Upper lobe of left lung (tissue), 6 donors: ENCODE results near the gene LEKR1. TPM values are rescaled to one million over a fixed set of nuclear protein-coding genes. Genes with fewer than 3 reads are reported as not detected.

Experiments used
- ATAC-seq, 2 donors: fragments of 200-7000 bp; cut with Tn5 transposase; one replicate each; pipeline ENCODE4 v1.9.1; 2022; ENCODE audit warnings: mild to moderate bottlenecking in 2 of 2, moderate library complexity in 2 of 2; ENCODE audit not compliant: low FRiP score in 2 of 2
- DNase-seq, 2 donors: peaks; one replicate each; pipeline ENCODE4 v3.0.0-alpha.2; 2019 to 2020
- H3K27ac ChIP-seq, 4 donors: fragments of 200-600 bp; sonication (generic); one replicate each; pipeline ENCODE4 v1.5.1; 2016 to 2019
- H3K27me3 ChIP-seq, 4 donors: fragments of 200-600 bp; sonication (generic); one replicate each; pipeline ENCODE4 v1.5.1; 2017 to 2019
- H3K36me3 ChIP-seq, 4 donors: fragments of 200-600 bp; sonication (generic); one replicate each; pipeline ENCODE4 v1.5.1; 2016 to 2019
- H3K4me1 ChIP-seq, 4 donors: fragments of 200-600 bp; sonication (generic); one replicate each; pipeline ENCODE4 v1.5.1; 2018 to 2019
- H3K4me3 ChIP-seq, 4 donors: fragments of 200-600 bp; sonication (generic); one replicate each; pipeline ENCODE4 v1.5.1; 2017 to 2019; ENCODE audit warnings: mild to moderate bottlenecking in 2 of 4, moderate library complexity in 1 of 4
- H3K9me3 ChIP-seq, 4 donors: fragments of 200-600 bp; sonication (generic); one replicate each; pipeline ENCODE4 v1.5.1; 2018 to 2019
- CTCF ChIP-seq, 6 experiments: fragments of 450-650 bp in 4 of 6; fragments of 200-600 bp in 2 of 6; sonication (generic) in 2 of 6; IDR thresholded peaks; one replicate each; pipeline ENCODE4 v1.5.1; 2016 to 2019; ENCODE audit warnings: antibody characterized with exemption in 6 of 6
- EP300 ChIP-seq, 4 donors: sonication (generic); formaldehyde crosslinking; IDR thresholded peaks; one replicate each; pipeline ENCODE4 v1.5.1; 2017; ENCODE audit warnings: antibody characterized with exemption in 4 of 4, control low read depth in 2 of 4
- POLR2A ChIP-seq, 4 donors: fragments of 450-650 bp; IDR thresholded peaks; one replicate each; pipeline ENCODE4 v1.5.1; 2016 to 2017; ENCODE audit warnings: antibody characterized with exemption in 4 of 4, mild to moderate bottlenecking in 2 of 4
- POLR2AphosphoS5 ChIP-seq, 2 donors: sonication (generic); formaldehyde crosslinking; IDR thresholded peaks; one replicate each; pipeline ENCODE4 v1.5.1; 2017; ENCODE audit warnings: antibody characterized with exemption in 2 of 2
- WGBS, 2 donors: methylation state at CpG; one replicate each; pipeline ENCODE4 v1.1.5; 2017 to 2018; 5-methylcytosine and 5-hydroxymethylcytosine counted together
- total RNA-seq, 6 donors: library from RNA; depleted of rRNA in 4 of 6; stranded (reverse); fragments of >200 nt in 4 of 6; gene quantifications; one replicate each; pipeline versions ENCODE4 v1.1.0 to v1.2.1, GENCODE V29; 2016 to 2021
- donor health status: DM: no; HTN: no; CAD: no; lungs with moderate emphysema.
- donor health status: DM: no; HTN: yes; CAD: no; lungs with severe emphysema.

Gene LEKR1
- total RNA-seq, 6 donors from 2014 or later, result 1.0 to 9.1 (median 2.2) TPM

DNA sequence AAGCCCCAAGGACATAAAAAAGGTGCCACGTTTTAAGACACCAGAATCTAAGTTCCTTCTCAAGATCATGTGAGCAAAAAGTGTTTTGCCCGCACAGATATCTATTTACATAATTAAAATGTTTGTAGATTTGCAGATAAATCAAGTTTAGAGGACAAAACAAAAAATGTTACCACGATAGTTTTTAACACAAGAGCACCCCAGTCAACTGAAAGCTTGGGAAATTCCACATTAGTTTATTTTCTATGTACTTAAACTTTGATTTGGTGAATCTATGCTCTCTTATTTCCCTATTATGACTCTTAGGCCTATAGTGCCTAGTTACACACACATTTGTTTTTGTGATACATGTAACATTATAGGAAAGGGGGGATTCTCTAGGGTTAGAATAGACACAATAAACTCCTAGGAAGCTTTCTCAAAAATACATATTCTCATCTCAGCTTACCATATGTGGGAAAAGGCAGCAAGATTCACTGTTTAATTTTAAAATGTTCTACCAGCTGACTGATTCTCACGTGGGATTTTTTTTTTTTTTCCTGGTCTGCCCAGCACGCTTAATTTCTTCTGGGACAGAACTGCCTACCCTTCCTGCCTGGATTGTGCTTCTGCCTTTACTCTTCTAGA is 8.4 kb upstream of the LEKR1 start:
- TF ChIP-seq POLR2A (IDR thresholded peaks at IDR 0.05) (no peak), POLR2AphosphoS5 (IDR thresholded peaks at IDR 0.05) (no peak), CTCF (IDR thresholded peaks at IDR 0.05) (no peak), EP300 (IDR thresholded peaks at IDR 0.05) (no peak)
- WGBS, 2 donors, result 51% methylated on average over 5 of the region's 5 CpGs
- Histone ChIP-seq H3K36me3 (no peaks in the 10 kb centered on the region), H3K9me3 (no peaks in the 10 kb centered on the region), H3K4me1 (peaks cover 7 to 26% (median 15%) of the 10 kb centered on the region in 4 donors), H3K4me3 (peak overlapping the region in 3 of 4 donors; percentile 53 to 66 (median 56)), H3K27ac (peak overlapping the region; percentile 77 to 87 (median 84)), H3K27me3 (no peaks in the 10 kb centered on the region)
- ATAC-seq (no peak), DNase-seq (no peak)

DNA sequence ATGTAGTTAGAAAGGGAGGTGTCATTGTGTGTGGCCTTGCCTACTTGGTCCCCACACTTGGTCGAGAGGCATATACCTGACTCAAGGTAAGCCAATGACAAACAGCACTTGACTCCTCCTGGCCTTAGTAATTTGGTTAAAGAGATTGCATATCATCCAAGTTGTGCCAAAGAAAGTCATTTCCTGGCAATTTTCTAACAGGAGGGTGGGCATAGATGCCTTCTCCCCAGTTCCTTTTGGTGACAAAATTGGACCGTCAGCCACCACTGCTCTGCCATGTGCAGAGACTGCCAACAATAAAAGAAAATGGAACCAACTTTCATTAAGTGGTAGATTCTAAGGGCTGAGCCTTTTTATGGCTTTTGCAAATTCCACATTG is 7.9 kb upstream of the LEKR1 start:
- ATAC-seq (no peak), DNase-seq (no peak)
- Histone ChIP-seq H3K27ac (peak overlapping the region in 2 of 4 donors; percentile 77 to 87), H3K4me1 (peaks cover 7 to 22% (median 14%) of the 10 kb centered on the region in 4 donors), H3K9me3 (no peaks in the 10 kb centered on the region), H3K36me3 (no peaks in the 10 kb centered on the region), H3K4me3 (no peak overlapping the region), H3K27me3 (no peaks in the 10 kb centered on the region)
- 91 to 98% methylated on average over 2 of the region's 2 CpGs for WGBS, 2 donors
- TF ChIP-seq CTCF (IDR thresholded peaks at IDR 0.05) (no peak), POLR2AphosphoS5 (IDR thresholded peaks at IDR 0.05) (no peak), POLR2A (IDR thresholded peaks at IDR 0.05) (no peak), EP300 (IDR thresholded peaks at IDR 0.05) (no peak)

DNA sequence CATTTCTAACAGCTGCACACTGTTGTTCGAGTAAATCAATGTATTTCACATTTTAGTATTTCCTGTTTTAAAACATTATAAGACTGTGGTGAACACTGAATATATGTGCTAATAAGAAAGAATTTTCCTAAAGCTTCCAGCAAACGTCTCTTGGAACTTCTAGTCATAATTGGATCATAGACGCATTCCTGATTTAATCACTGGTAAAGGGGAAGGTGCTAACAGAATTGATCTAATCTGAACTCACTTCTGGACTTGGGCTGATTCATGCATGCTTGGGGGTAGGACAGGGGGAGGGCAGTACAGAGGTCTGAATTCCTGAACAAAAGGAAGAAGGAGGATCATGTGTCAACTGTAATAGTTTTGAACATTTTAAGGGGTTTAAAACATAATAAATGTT is 7.3 kb upstream of the LEKR1 start:
- no peak for DNase-seq
- Histone ChIP-seq H3K27me3 (no peaks in the 10 kb centered on the region), H3K36me3 (no peaks in the 10 kb centered on the region), H3K4me3 (no peak overlapping the region), H3K27ac (no peak overlapping the region), H3K4me1 (peaks cover 7 to 22% (median 14%) of the 10 kb centered on the region in 4 donors), H3K9me3 (no peaks in the 10 kb centered on the region)
- WGBS, 2 donors, result 84 to 88% methylated on average over 3 of the region's 3 CpGs
- TF ChIP-seq CTCF (IDR thresholded peaks at IDR 0.05) (no peak), POLR2A (IDR thresholded peaks at IDR 0.05) (no peak), POLR2AphosphoS5 (IDR thresholded peaks at IDR 0.05) (no peak), EP300 (IDR thresholded peaks at IDR 0.05) (no peak)
- ATAC-seq, result no peak

DNA sequence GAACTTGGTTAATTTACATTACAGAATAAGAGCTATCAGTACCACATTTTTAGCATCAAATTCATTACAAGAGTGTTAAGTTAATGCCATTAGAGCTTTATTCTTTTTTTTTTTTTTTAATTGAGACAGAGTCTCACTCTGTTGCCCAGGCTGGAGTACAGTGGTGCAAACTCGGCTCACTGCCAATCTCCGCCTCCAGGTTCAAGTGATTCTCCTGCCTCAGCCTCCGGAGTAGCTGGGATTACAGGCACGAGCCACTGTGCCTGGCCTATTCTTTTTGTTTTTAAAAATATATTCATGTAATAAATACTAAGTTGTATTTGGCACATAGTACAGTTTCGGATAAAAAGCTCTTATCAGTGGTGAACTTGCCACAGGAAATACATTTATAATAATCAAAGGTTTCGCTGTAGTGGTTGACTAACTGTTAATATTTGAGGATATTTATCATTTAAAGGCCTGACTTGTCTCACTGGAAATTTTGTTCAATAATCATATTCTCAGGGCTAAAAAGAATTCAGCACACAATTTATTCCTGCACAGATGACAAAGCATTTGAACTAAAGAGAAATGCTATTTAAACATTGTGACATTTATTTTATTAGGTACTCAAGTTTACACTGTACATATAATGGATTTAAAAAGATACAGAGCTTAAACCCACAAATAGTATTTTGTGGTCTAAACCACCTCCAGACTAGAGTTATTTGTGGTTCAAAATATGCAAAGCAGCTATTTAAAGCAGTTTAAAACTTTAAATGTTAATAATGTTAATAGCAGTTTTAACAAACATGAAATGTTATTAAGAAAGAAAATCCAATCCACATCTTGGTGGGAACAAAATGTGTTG is 6.1 kb upstream of the LEKR1 start:
- Histone ChIP-seq H3K4me3 (no peak overlapping the region), H3K36me3 (no peaks in the 10 kb centered on the region), H3K27me3 (no peaks in the 10 kb centered on the region), H3K4me1 (peaks cover 7 to 22% (median 14%) of the 10 kb centered on the region in 4 donors), H3K9me3 (no peaks in the 10 kb centered on the region), H3K27ac (no peak overlapping the region)
- ATAC-seq (no peak), DNase-seq (no peak)
- WGBS, 2 donors, result 54 to 57% methylated on average over 6 of the region's 6 CpGs
- TF ChIP-seq POLR2A (IDR thresholded peaks at IDR 0.05) (no peak), CTCF (IDR thresholded peaks at IDR 0.05) (no peak), EP300 (IDR thresholded peaks at IDR 0.05) (no peak), POLR2AphosphoS5 (IDR thresholded peaks at IDR 0.05) (no peak)
